Heart left ventricle (tissue), 13 donors: Measurements from ENCODE around the gene STAB1.

Source experiments
- POLR2A ChIP-seq, 2 donors: fragments of 450-650 bp; IDR thresholded peaks; one replicate each; pipeline ENCODE4 v1.6.1; 2017; ENCODE audit warnings: antibody characterized with exemption in 2 of 2, mild to moderate bottlenecking in 2 of 2, moderate library complexity in 2 of 2
- TF ChIP-seq, protein P1 (sequence below), 12 donors: fragments of 200-600 bp; sonication (generic) in 4 of 12; IDR thresholded peaks; one replicate each; pipeline versions ENCODE4 v1.5.0 to v1.8.0; 2018 to 2022; ENCODE audit warnings: antibody characterized with exemption in 12 of 12, mild to moderate bottlenecking in 5 of 12
- donor health status: ischemic (EF 13 %, LVEDD 7.1; RV severe dilation, severe dysfunction).
- donor health status: DM: no; HTN: yes; CAD: no.
- donor health status: DM: no; HTN: no; CAD: no.
- donor health status: ischemic (EF 25% LVEDD 6.9; RV normal size, moderate dysfunction).
- donor health status: ischemic (EF 25% LVEDD 5.7; RV mildly dilated, moderate dysfunction).
- donor health status: ischemic (EF 35%, LVEDD 5.7; RV mildly dilated, moderate dysfunction).
- donor health status: nonischemic (EF 11% LVEDD 7.7; RV severe dilation, severe dysfunction).
- donor health status: DM: yes; HTN: yes; CAD: no.
- donor health status: PGD.
- donor health status: ischemic (EF 29% LVEDD 5.4; RV normal size, mild dysfunction).
- donor health status: nonischemic (EF 23%, LVEDD 6.1; RV moderate dilation, normal function).

- TF ChIP-seq, protein P1, sequence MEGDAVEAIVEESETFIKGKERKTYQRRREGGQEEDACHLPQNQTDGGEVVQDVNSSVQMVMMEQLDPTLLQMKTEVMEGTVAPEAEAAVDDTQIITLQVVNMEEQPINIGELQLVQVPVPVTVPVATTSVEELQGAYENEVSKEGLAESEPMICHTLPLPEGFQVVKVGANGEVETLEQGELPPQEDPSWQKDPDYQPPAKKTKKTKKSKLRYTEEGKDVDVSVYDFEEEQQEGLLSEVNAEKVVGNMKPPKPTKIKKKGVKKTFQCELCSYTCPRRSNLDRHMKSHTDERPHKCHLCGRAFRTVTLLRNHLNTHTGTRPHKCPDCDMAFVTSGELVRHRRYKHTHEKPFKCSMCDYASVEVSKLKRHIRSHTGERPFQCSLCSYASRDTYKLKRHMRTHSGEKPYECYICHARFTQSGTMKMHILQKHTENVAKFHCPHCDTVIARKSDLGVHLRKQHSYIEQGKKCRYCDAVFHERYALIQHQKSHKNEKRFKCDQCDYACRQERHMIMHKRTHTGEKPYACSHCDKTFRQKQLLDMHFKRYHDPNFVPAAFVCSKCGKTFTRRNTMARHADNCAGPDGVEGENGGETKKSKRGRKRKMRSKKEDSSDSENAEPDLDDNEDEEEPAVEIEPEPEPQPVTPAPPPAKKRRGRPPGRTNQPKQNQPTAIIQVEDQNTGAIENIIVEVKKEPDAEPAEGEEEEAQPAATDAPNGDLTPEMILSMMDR (IDR thresholded peaks at IDR 0.05) = no peak
- TF ChIP-seq POLR2A (IDR thresholded peaks at IDR 0.05) = no peak
Measured at GRCh38 chr3:52473026-52473425, 22.1 kb upstream of the STAB1 start.
